Uterus (tissue), 2 donors: Measurements from ENCODE around the gene RBMS3.

Experiments
- CTCF ChIP-seq, 4 experiments: fragments of 200-600 bp in 2 of 4; fragments of 450-650 bp in 2 of 4; sonication (generic) in 2 of 4; IDR thresholded peaks; one replicate each; pipeline ENCODE4 v1.5.1; 2016 to 2019; ENCODE audit warnings: antibody characterized with exemption in 4 of 4, mild to moderate bottlenecking in 2 of 4, moderate library complexity in 1 of 4
- POLR2A ChIP-seq, 2 donors: fragments of 450-650 bp; IDR thresholded peaks; one replicate each; pipeline ENCODE4 v1.6.1; 2016; ENCODE audit warnings: antibody characterized with exemption in 2 of 2, mild to moderate bottlenecking in 1 of 2, moderate library complexity in 1 of 2

- TF ChIP-seq CTCF (IDR thresholded peaks at IDR 0.05) (no peak), POLR2A (IDR thresholded peaks at IDR 0.05) (no peak)
These were observed 490.7 kb downstream of the RBMS3 start for GRCh38 chr3:29771602-29772001.
